Measurements from ENCODE around the gene TLE5. TPM values are rescaled to one million over a fixed set of nuclear protein-coding genes. Genes with fewer than 3 reads are reported as not detected.

Gene TLE5
- total RNA-seq, 4 donors from 2014 or later = 200 to 309 (median 226) TPM

DNA sequence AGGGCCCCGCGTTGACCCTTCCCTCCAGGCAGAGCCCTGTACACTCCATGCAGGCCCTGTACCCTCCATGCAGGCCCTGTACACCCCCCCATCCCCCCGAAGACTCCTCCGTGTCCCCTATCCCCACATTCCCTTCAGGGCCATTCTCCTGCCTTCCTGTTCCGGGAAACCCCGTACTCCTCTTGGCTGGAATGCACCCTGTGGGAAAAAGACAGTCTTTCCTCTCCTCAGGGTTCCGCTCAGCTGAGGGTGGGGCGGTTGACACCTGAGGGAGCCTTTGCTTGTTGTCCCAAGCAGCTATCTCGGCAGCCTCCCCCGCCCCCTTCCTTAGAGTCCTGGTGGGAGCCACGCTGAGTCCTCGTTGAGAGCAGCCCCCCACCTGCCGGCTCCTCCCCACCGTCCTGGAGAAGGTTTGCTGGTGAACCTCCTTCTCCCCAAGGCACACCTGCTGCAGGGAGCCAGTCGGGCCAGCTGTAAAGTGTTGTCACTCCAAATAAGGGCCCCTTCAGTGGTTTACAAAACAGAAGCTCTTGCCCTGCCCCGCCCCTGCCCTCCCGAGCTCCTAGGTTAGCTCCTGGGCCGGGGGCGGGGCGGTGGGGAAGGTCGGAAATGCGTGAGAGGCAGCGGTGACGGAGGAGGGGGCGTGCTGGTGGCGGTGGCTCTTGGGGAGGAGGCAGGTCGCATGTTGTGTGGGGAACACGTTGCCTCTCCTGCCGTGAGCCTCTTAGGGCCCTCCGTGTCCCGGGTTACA lies 33.3 kb upstream of the TLE5 start:
- no peak for TF ChIP-seq CTCF (IDR thresholded peaks at IDR 0.05; ENCODE audit: low read depth)

DNA sequence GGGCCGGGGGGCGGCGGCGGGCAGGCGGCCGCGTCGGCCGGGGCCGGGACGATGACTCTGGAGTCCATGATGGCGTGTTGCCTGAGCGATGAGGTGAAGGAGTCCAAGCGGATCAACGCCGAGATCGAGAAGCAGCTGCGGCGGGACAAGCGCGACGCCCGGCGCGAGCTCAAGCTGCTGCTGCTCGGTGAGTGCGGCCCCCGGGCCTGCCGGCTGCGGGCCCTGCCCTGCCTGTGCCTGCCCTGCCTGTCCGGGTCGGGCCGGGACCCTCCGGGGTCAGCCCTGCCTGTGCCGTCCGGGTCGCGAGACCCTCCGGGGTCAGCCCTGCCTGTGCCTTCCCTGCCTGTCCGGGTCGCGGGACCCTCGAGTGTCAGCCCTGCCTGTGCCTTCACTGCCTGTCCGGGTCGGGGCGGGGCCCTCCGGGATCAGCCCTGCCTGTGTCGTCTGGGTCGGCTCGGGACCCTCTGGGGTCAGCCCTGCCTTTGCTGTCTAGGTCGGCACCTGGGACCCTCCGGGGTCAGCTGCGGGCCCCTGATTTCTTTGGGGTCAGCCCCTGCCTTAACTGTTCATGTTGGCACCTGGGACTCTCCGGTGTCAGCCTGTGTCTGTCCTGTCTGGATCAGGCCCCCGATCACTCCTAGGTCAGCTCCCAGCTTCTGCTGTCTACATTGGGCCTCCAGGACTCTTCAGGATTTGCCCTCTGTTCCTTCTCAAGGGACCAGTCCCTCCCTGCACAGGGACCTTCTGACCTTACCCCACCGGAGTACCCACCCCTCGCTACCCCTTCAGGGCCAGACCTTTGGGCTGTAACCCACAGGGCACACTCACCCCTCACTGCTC lies 32.5 kb upstream of the TLE5 start:
- no peak for TF ChIP-seq CTCF (IDR thresholded peaks at IDR 0.05; ENCODE audit: low read depth)

DNA sequence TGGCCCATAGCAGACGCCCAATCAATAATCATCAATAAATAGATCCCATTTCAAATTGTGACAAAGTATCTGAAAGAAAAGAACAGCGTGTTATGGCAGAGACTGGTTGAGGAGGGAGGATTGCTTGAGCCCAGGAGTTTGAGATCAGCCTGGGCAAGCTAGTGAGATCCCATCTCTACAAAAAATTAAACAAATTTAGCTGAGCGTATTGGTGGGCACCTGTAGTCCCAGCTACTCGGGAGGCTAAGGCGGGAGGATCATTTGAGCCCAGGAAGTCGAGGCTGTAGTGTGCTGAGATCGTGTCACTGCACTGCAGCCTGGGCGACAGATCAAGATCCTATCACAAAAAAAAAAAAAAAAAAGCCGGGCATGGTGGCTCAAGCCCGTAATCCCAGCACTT lies 25.5 kb upstream of the TLE5 start:
- no peak for TF ChIP-seq CTCF (IDR thresholded peaks at IDR 0.05; ENCODE audit: low read depth)

DNA sequence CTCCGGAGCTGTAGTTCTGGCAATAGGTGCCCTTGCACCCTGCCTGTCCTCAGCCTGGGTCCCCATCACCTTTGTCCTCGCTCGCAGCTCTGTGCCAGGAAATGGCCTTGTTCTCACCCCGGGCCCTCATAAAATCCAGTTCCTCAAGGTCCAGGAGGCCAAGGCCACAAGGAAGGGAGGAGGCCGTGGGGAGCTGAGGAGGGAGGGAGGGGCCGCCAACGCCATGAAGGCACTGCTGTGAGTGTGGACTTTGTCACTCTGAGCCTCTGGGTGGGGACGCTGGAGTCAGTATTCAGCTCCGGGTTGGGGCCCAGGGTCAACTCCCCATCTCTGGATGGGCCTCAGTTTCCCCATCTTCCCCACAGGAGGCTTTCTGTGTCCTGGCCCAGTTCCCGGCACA lies 22.6 kb upstream of the TLE5 start:
- no peak for TF ChIP-seq CTCF (IDR thresholded peaks at IDR 0.05; ENCODE audit: low read depth)

- no peak for TF ChIP-seq CTCF (IDR thresholded peaks at IDR 0.05; ENCODE audit: low read depth)
Measured at GRCh38 chr19:3083964-3084363, 21.7 kb upstream of the TLE5 start.

DNA sequence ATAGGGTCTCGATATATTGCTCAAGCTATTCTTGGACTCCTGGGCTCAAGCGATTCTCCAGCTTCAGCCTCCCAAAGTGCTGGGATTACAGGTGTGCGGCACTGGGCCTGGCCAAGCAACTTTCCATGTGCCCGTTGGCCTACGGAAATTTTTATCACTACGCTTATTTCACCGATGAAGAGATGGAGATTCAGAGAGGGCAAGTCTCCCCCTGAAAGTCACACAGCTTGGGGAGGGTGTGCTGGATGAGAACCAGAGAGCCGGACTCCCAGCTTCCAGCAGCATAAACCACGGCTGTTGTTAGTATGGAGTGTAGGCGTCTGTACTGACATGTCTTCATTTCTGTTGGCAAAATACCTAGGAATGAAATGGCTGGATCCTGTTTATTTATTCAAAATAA lies 20.0 kb upstream of the TLE5 start:
- no peak for TF ChIP-seq CTCF (IDR thresholded peaks at IDR 0.05; ENCODE audit: low read depth)

GRCh38 chr19:3080286-3080685 lies 18.0 kb upstream of the TLE5 start:
- no peak for TF ChIP-seq CTCF (IDR thresholded peaks at IDR 0.05; ENCODE audit: low read depth)
